ENCODE measurements around the gene GRB2. TPM values are rescaled to one million over a fixed set of nuclear protein-coding genes. Genes with fewer than 3 reads are reported as not detected.
"Not testable (repeated sequence)": the region's sequence is repeated elsewhere in the genome, so short reads cannot be mapped to it uniquely, and the experiment has no call there.

GRB2 gene
- total RNA-seq, 1 donor from 2014 or later, result 95.0 TPM

GRCh38 chr17:75386430-75386829 is 19.0 kb downstream of the GRB2 start:
- no peak overlapping the region for H3K4me3 Mint-ChIP-seq (ENCODE audit: unreplicated experiment)
- H3K4me1 Mint-ChIP-seq (ENCODE audit: unreplicated experiment), result no peaks in the 10 kb centered on the region
- H3K9me3 Mint-ChIP-seq (ENCODE audit: unreplicated experiment), result no peaks in the 10 kb centered on the region
- H3K27me3 Mint-ChIP-seq (ENCODE audit: unreplicated experiment), result peaks cover 2% of the 10 kb centered on the region
- H3K36me3 Mint-ChIP-seq (ENCODE audit: low read depth, unreplicated experiment), result peaks cover 4% of the 10 kb centered on the region
- TF ChIP-seq, protein P1, sequence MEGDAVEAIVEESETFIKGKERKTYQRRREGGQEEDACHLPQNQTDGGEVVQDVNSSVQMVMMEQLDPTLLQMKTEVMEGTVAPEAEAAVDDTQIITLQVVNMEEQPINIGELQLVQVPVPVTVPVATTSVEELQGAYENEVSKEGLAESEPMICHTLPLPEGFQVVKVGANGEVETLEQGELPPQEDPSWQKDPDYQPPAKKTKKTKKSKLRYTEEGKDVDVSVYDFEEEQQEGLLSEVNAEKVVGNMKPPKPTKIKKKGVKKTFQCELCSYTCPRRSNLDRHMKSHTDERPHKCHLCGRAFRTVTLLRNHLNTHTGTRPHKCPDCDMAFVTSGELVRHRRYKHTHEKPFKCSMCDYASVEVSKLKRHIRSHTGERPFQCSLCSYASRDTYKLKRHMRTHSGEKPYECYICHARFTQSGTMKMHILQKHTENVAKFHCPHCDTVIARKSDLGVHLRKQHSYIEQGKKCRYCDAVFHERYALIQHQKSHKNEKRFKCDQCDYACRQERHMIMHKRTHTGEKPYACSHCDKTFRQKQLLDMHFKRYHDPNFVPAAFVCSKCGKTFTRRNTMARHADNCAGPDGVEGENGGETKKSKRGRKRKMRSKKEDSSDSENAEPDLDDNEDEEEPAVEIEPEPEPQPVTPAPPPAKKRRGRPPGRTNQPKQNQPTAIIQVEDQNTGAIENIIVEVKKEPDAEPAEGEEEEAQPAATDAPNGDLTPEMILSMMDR (IDR thresholded peaks at IDR 0.05; ENCODE audit: unreplicated experiment), result no peak
- no peak for DNase-seq (ENCODE audit: low spot score)
- H3K27ac Mint-ChIP-seq (ENCODE audit: unreplicated experiment), result no peak overlapping the region

DNA sequence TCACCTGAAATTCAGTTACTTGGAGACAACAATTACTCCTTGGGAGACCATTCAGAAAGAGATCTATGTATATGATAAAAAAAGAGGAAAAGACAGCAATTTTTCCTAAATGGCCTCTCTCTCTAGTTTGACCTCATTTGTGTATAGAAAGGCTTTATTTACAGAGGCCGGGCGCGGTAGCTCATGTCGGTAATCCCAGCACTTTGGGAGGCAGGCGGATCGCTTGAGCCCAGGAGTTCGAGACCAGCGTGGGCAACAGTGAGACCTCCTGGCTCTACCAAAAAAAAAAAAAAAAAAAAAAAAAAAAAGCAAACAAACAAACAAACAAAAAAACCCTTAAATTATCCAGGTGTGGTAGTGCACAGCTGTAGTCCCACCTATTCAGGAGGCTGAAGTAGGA is 20.7 kb downstream of the GRB2 start:
- H3K27me3 Mint-ChIP-seq (ENCODE audit: unreplicated experiment), result peaks cover 2% of the 10 kb centered on the region
- H3K4me1 Mint-ChIP-seq (ENCODE audit: unreplicated experiment), result no peaks in the 10 kb centered on the region
- no peak for DNase-seq (ENCODE audit: low spot score)
- H3K36me3 Mint-ChIP-seq (ENCODE audit: low read depth, unreplicated experiment), result peaks cover 4% of the 10 kb centered on the region
- TF ChIP-seq, protein P1 (IDR thresholded peaks at IDR 0.05; ENCODE audit: unreplicated experiment), result no peak
- H3K9me3 Mint-ChIP-seq (ENCODE audit: unreplicated experiment), result no peaks in the 10 kb centered on the region
- no peak overlapping the region for H3K27ac Mint-ChIP-seq (ENCODE audit: unreplicated experiment)
- no peak overlapping the region for H3K4me3 Mint-ChIP-seq (ENCODE audit: unreplicated experiment)

GRCh38 chr17:75383842-75384195 is 21.7 kb downstream of the GRB2 start:
- no peak overlapping the region for H3K27ac Mint-ChIP-seq (ENCODE audit: unreplicated experiment)
- DNase-seq (ENCODE audit: low spot score), result no peak
- no peaks in the 10 kb centered on the region for H3K9me3 Mint-ChIP-seq (ENCODE audit: unreplicated experiment)
- H3K27me3 Mint-ChIP-seq (ENCODE audit: unreplicated experiment), result peaks cover 2% of the 10 kb centered on the region
- no peak overlapping the region for H3K4me3 Mint-ChIP-seq (ENCODE audit: unreplicated experiment)
- H3K4me1 Mint-ChIP-seq (ENCODE audit: unreplicated experiment), result no peaks in the 10 kb centered on the region
- peaks cover 4% of the 10 kb centered on the region for H3K36me3 Mint-ChIP-seq (ENCODE audit: low read depth, unreplicated experiment)
- TF ChIP-seq, protein P1 (IDR thresholded peaks at IDR 0.05; ENCODE audit: unreplicated experiment), result no peak

- TF ChIP-seq, protein P1 (IDR thresholded peaks at IDR 0.05; ENCODE audit: unreplicated experiment), result no peak
- Mint-ChIP-seq H3K36me3 (ENCODE audit: low read depth, unreplicated experiment) (peaks cover 4% of the 10 kb centered on the region), H3K27ac (ENCODE audit: unreplicated experiment) (no peak overlapping the region), H3K4me3 (ENCODE audit: unreplicated experiment) (no peak overlapping the region), H3K4me1 (ENCODE audit: unreplicated experiment) (no peaks in the 10 kb centered on the region), H3K27me3 (ENCODE audit: unreplicated experiment) (peaks cover 2% of the 10 kb centered on the region), H3K9me3 (ENCODE audit: unreplicated experiment) (no peaks in the 10 kb centered on the region)
- DNase-seq (ENCODE audit: low spot score), result no peak
These were observed 24.7 kb downstream of the GRB2 start for GRCh38 chr17:75380750-75381149.

DNA sequence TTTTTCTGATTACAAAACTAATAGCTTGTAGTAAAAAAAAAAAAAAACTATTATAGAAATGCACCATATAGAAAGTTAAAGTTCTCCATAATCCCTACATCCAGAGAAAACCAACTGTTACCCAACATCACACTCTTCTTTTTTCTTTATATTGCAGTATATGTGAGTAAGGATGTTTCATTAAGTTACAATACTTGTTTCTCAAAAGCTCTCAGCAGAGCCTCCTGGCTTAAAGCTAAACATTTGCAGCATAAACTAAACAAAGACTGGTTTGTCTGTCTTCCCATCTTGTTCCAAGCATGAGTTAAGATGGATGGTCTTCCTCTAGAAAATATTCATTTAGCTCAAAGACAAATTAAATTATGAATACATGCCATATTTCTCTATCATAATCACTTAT is 25.2 kb downstream of the GRB2 start:
- no peaks in the 10 kb centered on the region for H3K4me1 Mint-ChIP-seq (ENCODE audit: unreplicated experiment)

GRCh38 chr17:75379426-75379825 is 26.1 kb downstream of the GRB2 start:
- not testable (repeated sequence) for H3K4me3 Mint-ChIP-seq (ENCODE audit: unreplicated experiment); DNase-seq (ENCODE audit: low spot score); H3K9me3 Mint-ChIP-seq (ENCODE audit: unreplicated experiment); H3K4me1 Mint-ChIP-seq (ENCODE audit: unreplicated experiment); H3K36me3 Mint-ChIP-seq (ENCODE audit: low read depth, unreplicated experiment); H3K27ac Mint-ChIP-seq (ENCODE audit: unreplicated experiment); H3K27me3 Mint-ChIP-seq (ENCODE audit: unreplicated experiment)

More for the DNA sequence above, 25.2 kb downstream of the GRB2 start:
- Mint-ChIP-seq H3K27me3 (ENCODE audit: unreplicated experiment) (peaks cover 2% of the 10 kb centered on the region), H3K36me3 (ENCODE audit: low read depth, unreplicated experiment) (peaks cover 6% of the 10 kb centered on the region), H3K27ac (ENCODE audit: unreplicated experiment) (no peak overlapping the region), H3K9me3 (ENCODE audit: unreplicated experiment) (no peaks in the 10 kb centered on the region), H3K4me3 (ENCODE audit: unreplicated experiment) (no peak overlapping the region)
- TF ChIP-seq, protein P1 (IDR thresholded peaks at IDR 0.05; ENCODE audit: unreplicated experiment), result no peak
- DNase-seq (ENCODE audit: low spot score), result no peak

Data from endothelial cell (in vitro differentiated cells).